GM18526 (cell line): ENCODE results near the gene CDH26.

Experiments used
- POLR2A ChIP-seq: IDR thresholded peaks from 3 replicates; pipeline ENCODE4 v1.6.1; 2011; ENCODE audit not compliant: insufficient read length; ENCODE audit errors: extremely low read depth

Gene CDH26

DNA sequence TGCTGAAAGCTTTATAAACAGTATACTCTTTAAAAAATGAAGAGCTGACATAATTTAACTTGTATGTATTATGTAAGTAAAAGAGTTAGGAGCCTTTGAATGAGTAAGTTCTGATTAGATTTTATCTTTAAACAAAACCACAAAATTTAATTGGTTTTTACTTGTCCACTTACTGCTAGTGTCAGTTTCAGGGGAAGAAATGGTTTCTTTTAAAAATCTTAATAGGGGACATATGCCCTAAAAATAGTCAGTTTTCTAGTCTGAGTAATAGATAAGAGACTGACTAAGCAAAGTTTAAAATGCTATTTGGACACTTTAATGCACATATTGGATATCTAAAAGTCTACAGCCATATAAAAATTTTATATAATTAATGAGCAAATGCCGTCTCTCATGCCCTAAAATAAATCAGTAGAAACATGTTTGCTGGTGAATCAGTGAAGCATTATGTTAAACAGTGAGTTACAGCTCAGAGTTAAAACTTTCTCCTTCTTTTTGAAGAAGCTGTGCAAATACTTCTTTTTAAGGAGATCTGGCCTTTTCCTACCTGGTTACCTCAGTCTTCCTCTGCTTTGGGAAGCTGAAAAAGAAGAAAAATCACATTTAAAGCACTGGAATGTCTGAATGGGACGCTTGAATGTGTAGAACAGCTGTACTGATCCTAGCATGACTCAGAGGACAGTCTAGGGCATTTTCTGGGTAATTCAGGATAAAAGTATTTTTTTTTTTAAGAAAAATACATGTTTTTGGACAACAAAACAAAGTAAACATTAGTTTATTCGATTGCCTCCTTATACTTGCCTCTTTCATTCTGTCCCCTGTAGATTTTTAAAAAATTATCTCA is 55.3 kb downstream of the CDH26 start:
- TF ChIP-seq POLR2A: no peak

DNA sequence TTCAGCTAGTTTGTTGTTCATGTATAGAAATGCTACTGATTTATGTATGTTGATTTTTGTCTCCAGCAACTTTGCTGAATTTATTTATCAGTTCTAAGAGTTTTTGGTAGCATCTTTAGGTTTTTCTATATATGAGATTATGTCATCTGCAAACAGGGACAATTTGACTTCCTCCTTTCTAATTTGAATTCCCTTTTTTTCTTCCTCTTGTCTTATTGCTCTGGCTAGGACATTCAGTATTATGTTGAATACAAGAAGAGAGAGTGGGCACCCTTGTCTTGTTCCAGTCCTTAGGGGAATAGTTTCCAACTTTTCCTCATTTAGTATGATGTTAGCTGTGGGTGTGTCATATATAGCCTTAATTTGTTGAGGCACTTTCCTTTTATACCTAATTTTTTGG is 58.2 kb downstream of the CDH26 start:
- no peak for TF ChIP-seq POLR2A

GRCh38 chr20:60020251-60020650 is 62.0 kb downstream of the CDH26 start:
- no peak for TF ChIP-seq POLR2A

DNA sequence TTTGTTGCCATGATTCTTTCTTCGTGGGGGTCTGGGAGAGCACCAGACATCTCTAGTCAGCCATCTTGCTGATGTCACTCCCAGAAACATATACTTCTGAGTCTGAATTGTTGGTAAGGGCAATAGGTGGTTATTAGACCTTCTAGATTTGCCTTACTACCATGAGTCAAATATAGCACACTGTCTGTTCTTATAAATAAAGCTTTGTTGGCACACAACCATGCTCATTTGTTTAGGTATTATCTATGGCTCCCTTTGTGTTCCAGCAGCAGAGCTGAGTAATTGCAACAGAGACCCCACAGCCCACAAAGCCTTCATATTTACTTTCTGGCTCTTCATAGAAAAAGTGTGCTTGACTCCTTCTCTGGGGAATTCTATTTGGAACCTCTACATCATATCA is 62.9 kb downstream of the CDH26 start:
- no peak for TF ChIP-seq POLR2A

DNA sequence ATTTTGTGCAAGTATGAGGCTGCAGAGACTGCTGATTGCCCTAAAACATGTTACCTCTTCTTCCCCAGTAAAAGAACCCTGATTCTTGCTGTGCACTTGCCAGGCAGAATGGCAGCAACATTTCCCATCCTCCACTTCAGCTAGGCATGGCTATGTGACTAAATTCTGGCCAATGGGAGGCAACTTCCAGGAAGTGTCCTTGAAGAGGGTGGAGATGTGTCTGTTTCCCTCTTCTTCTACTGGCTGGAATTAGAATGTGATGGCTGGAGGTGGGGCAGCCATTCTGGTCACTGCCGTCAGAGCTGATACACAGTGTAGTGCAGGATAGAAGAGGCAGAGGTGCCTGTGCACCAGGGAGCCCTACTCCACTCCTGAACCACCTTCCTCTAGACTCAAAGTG is 64.6 kb downstream of the CDH26 start:
- no peak for TF ChIP-seq POLR2A

DNA sequence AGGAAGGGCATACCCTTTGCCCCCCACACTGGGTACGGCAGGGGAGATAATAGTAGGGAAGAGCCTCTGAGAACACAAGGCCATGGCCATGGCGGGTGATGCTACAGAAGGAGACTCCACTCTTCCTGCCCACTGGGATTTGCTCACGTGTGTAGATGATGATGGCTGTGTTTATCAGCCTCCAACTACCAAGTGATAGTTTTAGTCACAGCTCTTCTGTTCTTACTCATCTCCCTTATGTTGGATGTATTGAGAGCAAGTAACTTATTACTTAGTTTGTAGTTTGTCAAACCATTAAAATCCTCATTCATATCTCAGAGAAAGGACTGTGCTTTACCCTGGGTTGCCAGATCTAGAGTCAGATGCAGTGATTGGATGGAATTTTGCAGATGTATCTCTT is 66.0 kb downstream of the CDH26 start:
- no peak for TF ChIP-seq POLR2A

DNA sequence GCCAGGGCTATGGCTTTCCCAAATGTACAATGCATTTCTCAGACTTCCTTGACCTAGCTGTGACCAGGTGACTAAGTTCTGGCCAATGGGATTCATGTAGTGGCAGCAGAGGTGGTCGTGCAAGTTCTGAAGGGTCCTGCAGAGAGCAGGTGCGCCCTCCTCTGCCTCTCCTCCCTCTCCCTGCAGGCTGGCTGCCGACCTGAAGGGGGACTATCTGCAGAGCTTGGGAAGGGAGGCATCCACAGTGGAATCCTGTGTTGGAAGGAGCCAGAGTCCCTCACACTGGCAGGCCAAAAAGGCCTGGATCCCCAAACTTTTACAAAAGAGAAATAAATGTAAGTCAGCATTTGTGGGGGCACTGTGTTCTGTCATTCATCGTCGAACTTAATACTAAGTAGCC is 66.6 kb downstream of the CDH26 start:
- TF ChIP-seq POLR2A: no peak

GRCh38 chr20:60026010-60026409 is 67.8 kb downstream of the CDH26 start:
- no peak for TF ChIP-seq POLR2A

DNA sequence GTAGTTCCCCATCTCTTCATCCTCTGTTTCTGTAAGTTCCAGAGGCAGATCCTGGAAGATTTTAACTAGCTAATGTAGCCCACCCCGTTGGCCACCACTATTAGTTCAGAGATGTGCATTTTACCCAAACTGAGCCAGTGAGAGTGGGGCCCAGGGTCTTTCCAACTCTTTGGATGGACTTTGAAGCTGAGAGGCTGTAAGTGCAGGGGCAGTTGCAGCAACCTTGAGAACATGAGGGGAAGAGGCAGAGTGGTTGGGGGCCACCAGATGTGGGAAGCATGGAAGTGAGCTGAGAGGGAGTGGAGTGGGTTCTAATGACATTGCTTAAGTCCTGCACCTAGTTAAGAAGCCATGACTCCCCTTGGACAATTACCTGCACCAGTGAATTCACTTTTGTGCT is 72.2 kb downstream of the CDH26 start:
- TF ChIP-seq POLR2A: no peak

GRCh38 chr20:60031107-60031506 is 72.9 kb downstream of the CDH26 start:
- no peak for TF ChIP-seq POLR2A

GRCh38 chr20:60034231-60035110 is 76.2 kb downstream of the CDH26 start:
- no peak for TF ChIP-seq POLR2A

DNA sequence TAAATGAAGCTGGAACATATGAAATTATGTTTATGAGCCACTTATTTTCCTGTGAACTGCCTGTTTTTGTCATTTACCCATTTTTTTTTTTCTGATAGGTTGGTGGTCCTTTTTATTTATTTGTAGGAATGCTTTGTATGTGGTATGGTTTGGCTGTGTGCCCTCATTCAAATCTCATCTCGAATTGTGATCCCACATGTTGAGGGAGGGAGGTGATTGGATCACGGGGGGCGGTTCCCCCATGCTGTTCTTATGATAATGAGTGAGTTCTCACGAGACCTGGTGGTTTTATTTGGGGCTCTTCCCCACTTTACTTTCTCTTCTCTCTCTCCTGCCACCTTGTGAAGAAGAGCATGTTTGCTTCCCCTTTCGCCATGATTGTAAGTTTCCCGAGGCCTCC is 77.3 kb downstream of the CDH26 start:
- no peak for TF ChIP-seq POLR2A

GRCh38 chr20:60036346-60036745 is 78.1 kb downstream of the CDH26 start:
- TF ChIP-seq POLR2A: no peak

DNA sequence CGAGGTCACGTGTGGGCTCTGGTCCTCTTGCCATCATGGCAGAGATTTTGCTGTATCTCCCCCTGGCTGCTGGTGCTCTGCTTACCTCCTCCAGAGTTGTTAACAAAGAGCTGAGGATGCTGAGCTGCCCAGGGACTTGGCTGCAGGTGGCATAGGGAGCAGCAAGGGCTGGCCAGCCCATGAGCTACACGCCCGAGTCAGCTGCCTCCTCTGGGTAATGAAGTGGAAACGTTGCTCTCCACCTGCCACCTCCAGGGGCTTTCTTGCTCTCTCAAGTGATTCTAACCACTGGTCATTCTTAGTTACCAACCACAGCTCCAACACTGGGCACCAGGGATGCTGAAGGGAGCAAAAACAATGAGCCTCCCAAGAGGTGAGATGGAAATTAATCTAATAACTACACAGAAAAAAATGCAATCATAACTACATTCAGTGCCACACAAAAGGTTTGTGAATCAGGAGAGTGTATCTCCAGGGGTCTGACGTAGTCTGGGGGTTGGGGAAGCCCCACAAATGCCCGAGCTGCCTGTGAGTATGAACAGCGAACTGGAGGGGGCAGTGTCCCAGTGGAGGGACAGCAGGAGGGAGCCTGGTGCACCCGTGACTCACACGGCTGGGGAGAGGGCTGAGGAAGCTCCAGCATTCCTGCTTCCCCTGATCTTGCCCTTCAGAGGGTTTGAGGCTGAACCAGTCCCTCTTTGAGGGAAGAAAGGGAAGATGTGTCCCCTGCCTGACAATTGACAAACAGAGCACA is 78.7 kb downstream of the CDH26 start:
- no peak for TF ChIP-seq POLR2A

DNA sequence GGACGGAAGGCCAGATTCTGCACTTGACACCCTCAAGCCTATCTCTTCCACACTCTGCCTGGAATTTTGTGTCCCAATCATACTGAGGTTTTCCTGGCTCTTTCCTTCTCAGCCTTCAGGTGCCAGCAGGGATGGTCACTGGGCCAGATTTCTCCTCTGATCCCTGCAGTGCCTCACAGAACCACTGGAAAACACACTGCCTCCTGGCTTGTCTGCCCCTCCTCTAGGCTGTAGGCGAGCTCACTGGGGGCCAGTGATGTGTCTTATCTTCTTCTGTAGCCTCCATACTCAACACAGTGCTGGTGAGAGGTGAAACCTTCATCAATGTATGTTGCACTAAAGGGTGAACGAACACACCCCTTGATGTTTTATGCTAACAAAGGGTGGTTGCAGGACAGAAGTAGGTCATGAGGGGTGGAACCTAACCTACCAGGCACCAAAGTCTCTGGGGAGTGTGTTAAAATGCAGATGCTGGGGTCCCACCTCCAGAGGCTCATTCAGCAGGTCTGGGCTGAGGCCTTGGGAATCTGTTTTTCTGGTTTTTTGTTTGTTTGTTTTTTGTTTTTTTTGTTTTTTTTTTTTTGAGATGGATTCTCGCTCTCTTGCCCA is 80.3 kb downstream of the CDH26 start:
- TF ChIP-seq POLR2A: no peak
